Progenitor cell of endocrine pancreas (in vitro differentiated cells): ENCODE measurements around the gene CCDC88C. TPM values are rescaled to one million over a fixed set of nuclear protein-coding genes. Genes with fewer than 3 reads are reported as not detected.

Source experiments
- DNase-seq: peaks from one replicate; pipeline ENCODE4 v3.0.0; 2021; ENCODE audit warnings: low spot score; ENCODE audit not compliant: unreplicated experiment
- H3K27ac Mint-ChIP-seq: 2 replicates; pipeline ENCODE4 v1.8.0; 2021; ENCODE audit warnings: mild to moderate bottlenecking, moderate library complexity, mixed read lengths
- H3K27me3 Mint-ChIP-seq: 2 replicates; pipeline ENCODE4 v1.8.0; 2021; ENCODE audit warnings: mixed read lengths
- H3K36me3 Mint-ChIP-seq: 2 replicates; pipeline ENCODE4 v1.8.0; 2022; ENCODE audit warnings: mixed read lengths; ENCODE audit not compliant: insufficient read depth
- H3K4me1 Mint-ChIP-seq: 2 replicates; pipeline ENCODE4 v1.8.0; 2021; ENCODE audit warnings: low read depth, mixed read lengths
- H3K4me3 Mint-ChIP-seq: 2 replicates; pipeline ENCODE4 v1.8.0; 2021; ENCODE audit warnings: low read depth, mild to moderate bottlenecking, moderate library complexity, mixed read lengths
- H3K9me3 Mint-ChIP-seq: 2 replicates; pipeline ENCODE4 v1.8.0; 2021; ENCODE audit warnings: low read depth, mixed read lengths
- total RNA-seq: library from RNA; stranded (reverse); gene quantifications from 2 replicates; pipeline ENCODE4 v1.2.1, GENCODE V29; 2021
- TF ChIP-seq, protein P1 (sequence below): fragments of 200-600 bp; sonication (generic); IDR thresholded peaks from one replicate; pipeline ENCODE4 v1.5.0; 2021; ENCODE audit warnings: antibody characterized with exemption, mild to moderate bottlenecking; ENCODE audit not compliant: unreplicated experiment

The CCDC88C gene
- total RNA-seq, 1 donor from 2014 or later, result 78.1 TPM

DNA sequence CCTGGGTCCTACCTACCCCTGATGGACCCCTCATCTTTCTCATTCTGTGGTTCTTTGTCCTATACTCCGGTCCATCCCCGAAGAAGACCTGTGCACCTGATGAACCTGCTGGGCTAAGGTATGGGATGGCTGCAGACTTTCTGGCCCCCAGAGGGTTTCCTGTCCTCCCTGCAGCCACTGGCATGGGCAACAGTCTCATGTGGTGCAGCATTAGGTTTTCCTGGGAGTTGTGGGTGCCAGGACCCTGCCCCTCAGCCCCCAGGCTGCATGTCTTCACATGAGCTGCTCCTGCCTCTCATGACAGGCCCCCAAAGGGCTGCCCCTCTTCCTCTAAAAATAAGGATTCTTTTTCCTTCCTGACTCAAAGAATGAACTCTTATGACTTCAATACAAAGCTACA lies 100.9 kb downstream of the CCDC88C start:
- Mint-ChIP-seq H3K4me3 (no peak overlapping the region), H3K4me1 (no peaks in the 10 kb centered on the region), H3K36me3 (peaks cover 37% of the 10 kb centered on the region), H3K9me3 (no peaks in the 10 kb centered on the region), H3K27me3 (no peaks in the 10 kb centered on the region), H3K27ac (no peak overlapping the region)
- DNase-seq, result no peak
- TF ChIP-seq, protein P1, sequence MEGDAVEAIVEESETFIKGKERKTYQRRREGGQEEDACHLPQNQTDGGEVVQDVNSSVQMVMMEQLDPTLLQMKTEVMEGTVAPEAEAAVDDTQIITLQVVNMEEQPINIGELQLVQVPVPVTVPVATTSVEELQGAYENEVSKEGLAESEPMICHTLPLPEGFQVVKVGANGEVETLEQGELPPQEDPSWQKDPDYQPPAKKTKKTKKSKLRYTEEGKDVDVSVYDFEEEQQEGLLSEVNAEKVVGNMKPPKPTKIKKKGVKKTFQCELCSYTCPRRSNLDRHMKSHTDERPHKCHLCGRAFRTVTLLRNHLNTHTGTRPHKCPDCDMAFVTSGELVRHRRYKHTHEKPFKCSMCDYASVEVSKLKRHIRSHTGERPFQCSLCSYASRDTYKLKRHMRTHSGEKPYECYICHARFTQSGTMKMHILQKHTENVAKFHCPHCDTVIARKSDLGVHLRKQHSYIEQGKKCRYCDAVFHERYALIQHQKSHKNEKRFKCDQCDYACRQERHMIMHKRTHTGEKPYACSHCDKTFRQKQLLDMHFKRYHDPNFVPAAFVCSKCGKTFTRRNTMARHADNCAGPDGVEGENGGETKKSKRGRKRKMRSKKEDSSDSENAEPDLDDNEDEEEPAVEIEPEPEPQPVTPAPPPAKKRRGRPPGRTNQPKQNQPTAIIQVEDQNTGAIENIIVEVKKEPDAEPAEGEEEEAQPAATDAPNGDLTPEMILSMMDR, result no peak

DNA sequence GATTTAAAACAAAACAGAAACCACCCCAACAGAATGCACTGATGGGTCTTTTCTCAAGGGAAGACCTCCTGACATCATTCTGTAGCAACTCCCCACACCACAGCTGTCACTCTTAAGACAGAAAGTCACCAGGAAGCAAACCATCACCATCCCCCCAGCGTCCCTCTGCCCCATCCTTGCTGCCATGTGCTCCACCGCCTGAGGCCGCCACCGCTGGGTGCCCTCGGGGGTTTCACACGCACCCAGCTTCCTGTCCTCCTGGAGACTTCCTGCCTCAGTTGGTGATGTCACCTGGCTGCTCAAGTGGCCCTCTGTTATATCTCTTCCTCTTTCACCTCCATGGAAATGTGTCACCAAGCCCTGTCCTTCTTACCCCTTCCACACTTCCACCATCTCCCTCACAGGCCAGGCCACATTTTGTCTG lies 101.8 kb downstream of the CCDC88C start:
- TF ChIP-seq, protein P1, result no peak
- no peak for DNase-seq
- Mint-ChIP-seq H3K27me3 (no peaks in the 10 kb centered on the region), H3K9me3 (no peaks in the 10 kb centered on the region), H3K4me3 (no peak overlapping the region), H3K4me1 (no peaks in the 10 kb centered on the region), H3K27ac (peak overlapping the region; percentile 63), H3K36me3 (peaks cover 41% of the 10 kb centered on the region)

DNA sequence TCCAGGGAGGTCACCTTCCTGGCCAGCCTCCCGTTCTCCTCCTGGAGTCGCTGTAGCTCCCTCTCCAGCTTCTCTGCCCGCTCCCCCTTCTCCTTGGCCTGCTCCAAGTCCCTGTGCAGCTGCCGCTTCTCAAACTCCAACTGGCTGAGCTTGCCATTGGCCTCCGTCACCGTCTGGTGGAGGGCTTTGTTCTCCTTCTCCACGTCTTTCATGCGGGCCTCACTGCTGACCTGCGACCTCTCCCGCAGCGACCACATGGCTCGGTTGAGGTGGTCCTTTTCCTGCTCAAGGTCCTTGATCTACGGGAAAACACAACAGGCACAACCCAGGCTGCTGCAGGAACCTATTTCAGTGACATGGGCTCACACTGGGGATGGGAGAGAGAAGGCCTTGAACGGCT lies 103.8 kb downstream of the CCDC88C start:
- Mint-ChIP-seq H3K9me3 (no peaks in the 10 kb centered on the region), H3K36me3 (peaks cover 39% of the 10 kb centered on the region), H3K4me1 (no peaks in the 10 kb centered on the region), H3K4me3 (no peak overlapping the region), H3K27ac (peak overlapping the region; percentile 7), H3K27me3 (no peaks in the 10 kb centered on the region)
- TF ChIP-seq, protein P1, result no peak
- no peak for DNase-seq

DNA sequence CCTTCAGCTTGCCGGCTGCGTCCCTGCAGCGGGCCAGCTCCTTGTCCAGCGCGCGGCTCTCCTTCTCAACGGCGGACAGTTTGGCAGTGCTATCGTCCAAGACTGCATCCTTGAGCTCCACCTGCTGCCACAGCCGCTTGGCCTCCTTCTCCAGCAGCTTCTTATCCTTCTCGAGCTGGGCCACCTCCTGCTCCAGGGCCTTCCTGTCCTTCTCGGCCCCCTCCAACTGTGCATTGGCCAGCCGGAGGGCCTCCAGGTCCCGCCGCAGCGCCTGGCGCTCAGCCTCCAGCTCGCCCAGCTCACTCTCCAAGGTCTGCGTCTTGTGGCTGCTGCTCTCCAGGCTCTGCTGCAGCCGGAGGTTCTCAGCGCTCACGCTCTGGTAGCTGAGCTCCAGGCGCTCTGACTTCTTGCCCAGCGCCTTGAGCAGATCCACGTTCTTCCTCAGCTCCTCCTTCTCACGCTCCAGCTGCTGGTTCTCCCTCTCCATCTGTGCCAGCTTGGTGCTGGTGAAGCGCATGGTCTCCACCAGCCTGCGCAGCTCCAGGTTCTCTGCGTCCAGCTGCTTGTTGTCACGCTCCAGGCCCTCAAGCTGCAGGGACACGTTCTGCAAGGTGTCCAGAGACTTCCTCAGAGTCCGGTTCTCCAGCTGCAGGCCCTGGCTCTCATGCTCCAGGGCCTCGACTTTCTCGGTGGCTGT lies 104.3 kb downstream of the CCDC88C start:
- H3K36me3 Mint-ChIP-seq, result peaks cover 41% of the 10 kb centered on the region
- H3K27me3 Mint-ChIP-seq, result no peaks in the 10 kb centered on the region
- H3K4me1 Mint-ChIP-seq, result no peaks in the 10 kb centered on the region
- DNase-seq, result no peak
- peak overlapping the region; percentile 87 for H3K27ac Mint-ChIP-seq
- no peaks in the 10 kb centered on the region for H3K9me3 Mint-ChIP-seq
- H3K4me3 Mint-ChIP-seq, result no peak overlapping the region
- TF ChIP-seq, protein P1, result no peak

DNA sequence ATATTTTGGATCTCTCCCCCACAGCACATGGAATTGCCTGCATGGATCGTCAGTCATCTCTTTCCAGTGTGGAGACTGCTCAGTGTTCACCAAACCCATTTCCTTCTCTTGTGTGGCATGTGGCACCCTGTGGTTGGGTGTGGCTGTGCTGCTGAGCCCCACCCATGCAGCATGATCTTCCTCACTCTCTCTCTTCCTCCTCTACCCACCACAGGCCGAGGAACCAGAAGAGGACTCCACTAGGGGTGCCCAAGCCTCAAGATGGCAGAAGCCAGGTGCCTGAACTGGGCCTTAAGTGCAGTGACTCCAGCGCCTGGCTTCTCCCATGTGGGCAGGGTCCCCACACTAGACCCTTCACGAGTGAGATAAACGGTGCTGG lies 106.3 kb downstream of the CCDC88C start:
- Mint-ChIP-seq H3K27me3 (no peaks in the 10 kb centered on the region), H3K36me3 (peaks cover 40% of the 10 kb centered on the region), H3K4me3 (no peak overlapping the region)

More for the DNA sequence above, 106.3 kb downstream of the CCDC88C start:
- DNase-seq, result no peak
- no peaks in the 10 kb centered on the region for H3K9me3 Mint-ChIP-seq
- H3K4me1 Mint-ChIP-seq, result no peaks in the 10 kb centered on the region
- no peak overlapping the region for H3K27ac Mint-ChIP-seq
- TF ChIP-seq, protein P1, result no peak
